Mononuclear cell (primary cell): ENCODE measurements around the gene SMARCAL1. TPM values are rescaled to one million over a fixed set of nuclear protein-coding genes. Genes with fewer than 3 reads are reported as not detected.
"Not testable (repeated sequence)": the region's sequence is repeated elsewhere in the genome, so short reads cannot be mapped to it uniquely, and the experiment has no call there.

Source experiments
- H3K27me3 ChIP-seq: 2 replicates; pipeline ENCODE4 v1.6.0; 2011; ENCODE audit warnings: low read length, control low read depth; ENCODE audit not compliant: insufficient read depth
- H3K4me1 ChIP-seq: 2 replicates; pipeline ENCODE4 v1.5.1; 2011; ENCODE audit warnings: mild to moderate bottlenecking, low read length, control low read depth; ENCODE audit not compliant: insufficient read depth
- H3K4me3 ChIP-seq: 2 replicates; pipeline ENCODE4 v1.5.1; 2011; ENCODE audit warnings: mild to moderate bottlenecking, low read length, moderate library complexity
- H3K9me3 ChIP-seq: 2 replicates; pipeline ENCODE4 v1.5.1; 2011; ENCODE audit warnings: low read depth, mild to moderate bottlenecking, control low read depth, low read length
- total RNA-seq: library from RNA; depleted of rRNA; stranded (reverse); fragments of >200 nt; gene quantifications from one replicate; pipeline ENCODE4 v1.2.3, GENCODE V29; 2012

SMARCAL1 gene
- total RNA-seq, result 2.6 TPM

DNA sequence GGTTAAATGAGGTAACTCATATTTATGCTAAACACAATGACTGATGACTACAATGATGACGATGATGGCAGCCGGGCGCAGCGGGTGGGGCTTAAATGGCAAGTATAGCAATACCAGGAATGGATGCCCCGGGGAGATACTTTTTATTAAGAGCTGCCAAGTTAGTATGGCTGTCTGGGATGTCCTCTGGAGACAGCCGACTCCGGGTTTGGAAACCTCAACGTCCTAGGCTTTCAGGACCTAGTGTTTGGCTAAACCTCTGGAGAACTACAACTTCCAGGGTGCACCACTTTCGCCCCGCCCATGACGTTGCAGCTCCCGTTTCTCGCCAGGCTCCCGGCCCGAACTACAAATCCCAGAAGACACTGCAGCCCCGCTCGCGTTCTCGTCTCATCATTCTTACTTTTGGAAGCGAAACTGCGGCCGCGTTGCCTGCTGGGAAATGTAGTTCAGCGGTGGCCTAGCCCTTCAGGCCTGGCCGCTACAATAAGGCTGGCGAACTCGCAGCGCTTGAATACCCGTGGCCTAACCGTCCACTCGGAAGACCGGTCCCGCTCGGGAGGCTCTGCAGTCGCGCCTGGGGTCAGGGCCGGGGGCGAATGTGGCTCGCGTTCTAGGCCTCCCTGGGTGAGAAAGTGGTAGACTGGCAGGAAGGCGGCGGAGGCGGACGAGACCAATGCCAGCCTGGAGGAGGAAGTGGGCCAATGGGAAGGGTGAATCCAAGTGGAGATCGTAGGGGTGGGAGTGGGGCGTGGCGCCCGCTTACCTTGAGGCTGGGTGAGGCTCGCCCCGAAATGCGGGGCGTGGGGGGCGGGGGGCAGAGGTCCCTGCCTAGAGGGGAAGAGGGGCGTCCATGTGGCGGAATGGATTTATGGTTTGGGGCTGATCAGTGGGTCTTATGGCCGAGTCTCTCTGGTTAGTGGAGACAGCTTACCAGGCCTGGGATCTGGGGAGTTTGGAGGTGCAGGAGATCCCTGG is at the start of gene SMARCAL1:
TSS of gene SMARCAL1 (plus strand) at position 463 of the 978 bp plus-strand sequence. CDS start 2,221 bp downstream, outside the sequence.
- peaks cover 19% of the 10 kb centered on the region for H3K4me1 ChIP-seq
- no peaks in the 10 kb centered on the region for H3K9me3 ChIP-seq
- H3K4me3 ChIP-seq, result peak within 1 kb of the TSS; percentile 83
- H3K27me3 ChIP-seq, result no peaks in the 10 kb centered on the region

DNA sequence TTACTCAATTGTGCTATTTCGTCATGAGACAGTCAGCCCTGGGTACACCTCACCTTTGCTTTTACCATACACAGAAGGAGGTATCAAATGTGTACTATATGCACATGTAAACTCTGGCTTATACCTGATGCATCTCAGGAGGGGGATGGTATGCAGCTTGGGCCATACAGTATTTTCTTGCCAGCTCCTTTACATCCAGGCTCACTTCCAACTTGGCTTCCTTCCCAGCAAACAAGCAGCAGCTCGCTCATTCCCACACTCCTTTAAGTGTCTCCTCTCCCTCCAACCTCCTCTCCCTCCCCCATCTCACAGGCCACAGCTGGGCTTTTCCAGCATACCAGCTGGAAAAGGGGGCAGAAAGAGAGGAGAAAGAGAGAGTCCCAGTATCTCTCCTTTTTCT is 49.6 kb upstream of the SMARCAL1 start:
- no peaks in the 10 kb centered on the region for H3K9me3 ChIP-seq

DNA sequence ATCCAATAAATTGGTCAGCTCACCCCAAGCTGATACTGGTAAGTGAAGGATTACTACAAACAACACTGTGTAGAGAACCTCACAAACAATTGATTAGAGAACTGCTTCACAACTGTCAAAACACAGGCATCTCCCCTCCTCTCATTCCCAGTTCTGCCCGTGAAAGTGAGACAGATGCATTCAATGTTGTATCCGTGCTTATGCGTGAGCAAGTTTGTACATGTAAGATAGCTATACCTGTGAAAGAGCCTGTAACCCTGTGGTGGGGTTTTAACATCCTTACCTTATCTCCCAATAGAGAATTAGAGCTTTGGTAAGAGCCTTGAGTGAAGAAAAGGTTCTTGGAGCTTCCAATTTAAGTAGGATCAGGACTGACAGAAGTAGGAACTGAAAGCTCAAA is 49.1 kb upstream of the SMARCAL1 start:
- Histone ChIP-seq H3K9me3 (no peaks in the 10 kb centered on the region), H3K27me3 (peaks cover 5% of the 10 kb centered on the region), H3K4me3 (no peak overlapping the region), H3K4me1 (no peaks in the 10 kb centered on the region)

More for the DNA sequence above, 49.6 kb upstream of the SMARCAL1 start:
- no peaks in the 10 kb centered on the region for H3K4me1 ChIP-seq
- H3K27me3 ChIP-seq, result peaks cover 5% of the 10 kb centered on the region
- no peak overlapping the region for H3K4me3 ChIP-seq

DNA sequence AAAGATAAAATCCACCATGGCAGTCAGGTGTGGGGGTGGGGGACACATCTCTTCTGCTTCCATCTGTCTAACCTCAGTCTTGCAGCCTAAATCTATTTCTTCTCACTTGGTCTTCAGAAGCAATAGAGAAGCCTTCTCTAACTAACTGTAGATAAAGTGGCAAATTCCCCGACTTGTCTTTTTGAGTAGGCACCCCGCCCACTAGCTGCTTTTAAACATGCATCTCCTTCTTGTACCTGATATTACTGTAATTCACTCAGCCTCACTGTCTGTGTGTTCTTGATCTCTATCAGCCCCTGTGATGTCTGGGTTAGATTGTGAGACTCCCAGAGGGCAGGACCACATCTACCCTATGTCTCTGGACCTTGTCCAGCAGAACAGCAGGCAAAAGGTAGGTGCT is 46.8 kb upstream of the SMARCAL1 start:
- H3K27me3 ChIP-seq, result peaks cover 27% of the 10 kb centered on the region
- no peaks in the 10 kb centered on the region for H3K9me3 ChIP-seq
- no peak overlapping the region for H3K4me3 ChIP-seq
- no peaks in the 10 kb centered on the region for H3K4me1 ChIP-seq

GRCh38 chr2:216366777-216367471 is 45.4 kb upstream of the SMARCAL1 start:
- Histone ChIP-seq H3K4me3 (no peak overlapping the region), H3K4me1 (peaks cover 2% of the 10 kb centered on the region), H3K27me3 (peaks cover 40% of the 10 kb centered on the region), H3K9me3 (no peaks in the 10 kb centered on the region)

GRCh38 chr2:216369821-216370220 is 42.5 kb upstream of the SMARCAL1 start:
- H3K4me1 ChIP-seq, result peaks cover 5% of the 10 kb centered on the region
- H3K9me3 ChIP-seq, result no peaks in the 10 kb centered on the region
- H3K27me3 ChIP-seq, result peaks cover 57% of the 10 kb centered on the region
- no peak overlapping the region for H3K4me3 ChIP-seq

DNA sequence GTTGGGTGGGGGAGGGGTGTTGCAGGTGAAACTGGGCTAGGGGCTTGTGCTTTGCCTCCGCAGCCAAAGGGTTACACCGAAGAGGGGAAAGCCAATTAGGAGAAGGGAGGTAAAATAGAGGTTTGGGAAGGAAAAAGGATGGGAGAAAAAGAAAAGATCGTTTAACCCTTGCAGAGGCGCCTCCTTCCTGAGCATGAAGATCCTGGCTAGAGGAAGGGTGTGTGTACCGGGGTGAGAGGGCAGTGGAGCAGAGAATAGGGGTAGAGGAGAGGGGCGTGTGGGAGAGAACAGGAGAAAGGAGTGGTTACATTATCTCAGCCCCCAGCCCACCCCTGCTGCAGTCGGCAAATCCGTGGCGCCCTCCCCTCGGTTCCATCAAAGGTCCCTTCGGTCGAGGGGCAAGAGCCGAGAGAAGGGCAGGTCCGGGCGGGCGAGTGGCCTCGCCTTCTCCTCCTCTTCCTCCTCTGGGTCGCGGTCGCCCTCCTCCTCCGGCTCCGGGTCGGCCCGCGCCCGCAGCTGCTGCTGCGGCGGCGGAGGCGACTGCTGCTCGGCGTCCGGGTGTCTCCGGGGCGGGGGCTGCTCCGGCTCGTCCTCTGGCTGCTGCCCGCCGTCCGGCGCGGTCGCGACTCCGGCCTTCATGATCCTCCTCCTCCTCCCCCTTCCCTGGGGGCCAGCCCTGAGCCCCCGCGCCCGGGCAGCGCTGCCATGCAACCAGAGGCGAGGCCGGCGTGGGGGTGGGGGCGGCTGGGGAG is 41.1 kb upstream of the SMARCAL1 start:
- peaks cover 5% of the 10 kb centered on the region for H3K4me1 ChIP-seq
- H3K9me3 ChIP-seq, result no peaks in the 10 kb centered on the region
- no peak overlapping the region for H3K4me3 ChIP-seq
- peaks cover 57% of the 10 kb centered on the region for H3K27me3 ChIP-seq

- no peak within 1 kb of the TSS for H3K4me3 ChIP-seq
- peaks cover 54% of the 10 kb centered on the region for H3K27me3 ChIP-seq
These were observed 40.3 kb upstream of the SMARCAL1 start, which contains the start of gene MARCHF4 for GRCh38 chr2:216371721-216372702. MARCHF4 (minus strand) TSS chr2:216372483; CDS start chr2:216370260, 2,223 bp downstream.

GRCh38 chr2:216372761-216373291 is 39.5 kb upstream of the SMARCAL1 start:
- Histone ChIP-seq H3K9me3 (no peaks in the 10 kb centered on the region), H3K4me3 (no peak overlapping the region), H3K4me1 (peaks cover 5% of the 10 kb centered on the region), H3K27me3 (peaks cover 52% of the 10 kb centered on the region)

More at GRCh38 chr2:216371721-216372702, 40.3 kb upstream of the SMARCAL1 start, which contains the start of gene MARCHF4:
- Histone ChIP-seq H3K9me3 (no peaks in the 10 kb centered on the region), H3K4me1 (peaks cover 5% of the 10 kb centered on the region)

- Histone ChIP-seq H3K4me1 (peaks cover 5% of the 10 kb centered on the region), H3K9me3 (no peaks in the 10 kb centered on the region), H3K27me3 (peaks cover 46% of the 10 kb centered on the region), H3K4me3 (no peak overlapping the region)
These were observed 38.4 kb upstream of the SMARCAL1 start for GRCh38 chr2:216373896-216374295.

- H3K27me3 ChIP-seq, result peaks cover 32% of the 10 kb centered on the region
- H3K4me1 ChIP-seq, result peaks cover 5% of the 10 kb centered on the region
- H3K4me3 ChIP-seq, result no peak overlapping the region
- H3K9me3 ChIP-seq, result no peaks in the 10 kb centered on the region
These were observed 37.0 kb upstream of the SMARCAL1 start for GRCh38 chr2:216375286-216375685.

DNA sequence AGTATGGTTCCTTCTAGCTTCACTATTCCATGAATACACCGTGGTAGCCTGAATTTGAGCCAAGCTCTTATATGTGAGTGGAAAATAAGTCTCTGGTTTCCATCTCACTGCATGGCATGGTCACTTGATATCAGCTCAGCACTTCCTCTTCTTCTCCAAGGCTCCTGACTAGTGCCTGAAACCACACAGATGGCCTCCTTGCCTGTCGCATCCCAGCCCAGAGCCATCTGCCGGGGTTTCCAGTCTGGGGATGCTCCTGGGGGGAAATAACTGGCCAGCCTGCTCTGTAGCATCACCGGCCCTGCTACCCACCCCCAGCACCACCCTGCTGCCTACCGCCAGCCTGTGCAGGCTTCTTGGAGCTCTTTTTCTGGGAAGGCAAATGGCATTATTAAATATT is 32.3 kb upstream of the SMARCAL1 start:
- H3K27me3 ChIP-seq, result no peaks in the 10 kb centered on the region
- no peaks in the 10 kb centered on the region for H3K9me3 ChIP-seq
- no peaks in the 10 kb centered on the region for H3K4me1 ChIP-seq
- no peak overlapping the region for H3K4me3 ChIP-seq

DNA sequence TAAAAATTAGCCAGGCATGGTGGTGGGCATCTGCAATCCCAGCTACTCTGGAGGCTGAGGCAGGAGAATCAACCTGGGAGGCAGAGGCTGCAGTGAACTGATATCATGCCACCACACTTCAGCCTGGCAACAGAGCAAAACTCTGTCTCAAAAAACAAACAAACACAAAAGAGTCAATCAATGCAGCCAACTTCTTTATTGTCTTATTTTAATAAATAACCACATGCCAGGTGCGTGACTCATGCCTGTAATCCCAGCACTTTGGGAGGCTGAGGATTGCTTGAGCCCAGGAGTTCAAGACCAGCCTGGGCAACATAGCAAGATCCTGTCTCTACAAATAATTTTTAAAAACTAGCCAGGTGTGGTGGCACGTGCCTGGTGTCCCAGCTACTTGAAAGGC is 27.9 kb upstream of the SMARCAL1 start:
- H3K27me3 ChIP-seq, H3K4me3 ChIP-seq, H3K9me3 ChIP-seq: not testable (repeated sequence)
- H3K4me1 ChIP-seq, result peaks cover 13% of the 10 kb centered on the region
